HTR-8/SVneo (cell line): ENCODE results near the gene AFF3.
"Not testable (repeated sequence)": the region's sequence is repeated elsewhere in the genome, so short reads cannot be mapped to it uniquely, and the experiment has no call there.

Experiments
- DNase-seq: peaks from one replicate; pipeline ENCODE4 v3.0.0; 2011; ENCODE audit warnings: low spot score, mixed read lengths; ENCODE audit not compliant: insufficient read length
- FAIRE-seq: peaks from 2 replicates; lab custom pipeline; 2011; peaks lifted over from hg19 to GRCh38; lab: Jason Lieb, UNC

AFF3 gene

DNA sequence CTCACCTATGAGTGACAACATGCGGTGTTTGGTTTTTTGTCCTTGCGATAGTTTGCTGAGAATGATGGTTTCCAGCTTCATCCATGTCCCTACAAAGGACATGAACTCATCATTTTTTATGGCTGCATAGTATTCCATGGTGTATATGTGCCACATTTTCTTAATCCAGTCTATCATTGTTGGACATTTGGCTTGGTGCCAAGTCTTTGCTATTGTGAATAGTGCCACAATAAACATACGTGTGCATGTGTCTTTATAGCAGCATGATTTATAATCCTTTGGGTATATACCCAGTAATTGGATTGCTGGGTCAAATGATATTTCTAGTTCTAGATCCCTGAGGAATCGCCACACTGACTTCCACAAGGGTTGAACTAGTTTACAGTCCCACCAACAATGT lies 9.4 kb upstream of the AFF3 start:
- not testable (repeated sequence) for FAIRE-seq

GRCh38 chr2:100151310-100151709 lies 8.9 kb upstream of the AFF3 start:
- FAIRE-seq (no peak), DNase-seq (no peak)

More for the DNA sequence above, 9.4 kb upstream of the AFF3 start:
- DNase-seq: not testable (repeated sequence)

- DNase-seq (no peak), FAIRE-seq (no peak)
These were observed 6.5 kb upstream of the AFF3 start for GRCh38 chr2:100148883-100149282.

GRCh38 chr2:100146657-100146960 lies 4.2 kb upstream of the AFF3 start:
- DNase-seq: no peak
- no peak for FAIRE-seq

DNA sequence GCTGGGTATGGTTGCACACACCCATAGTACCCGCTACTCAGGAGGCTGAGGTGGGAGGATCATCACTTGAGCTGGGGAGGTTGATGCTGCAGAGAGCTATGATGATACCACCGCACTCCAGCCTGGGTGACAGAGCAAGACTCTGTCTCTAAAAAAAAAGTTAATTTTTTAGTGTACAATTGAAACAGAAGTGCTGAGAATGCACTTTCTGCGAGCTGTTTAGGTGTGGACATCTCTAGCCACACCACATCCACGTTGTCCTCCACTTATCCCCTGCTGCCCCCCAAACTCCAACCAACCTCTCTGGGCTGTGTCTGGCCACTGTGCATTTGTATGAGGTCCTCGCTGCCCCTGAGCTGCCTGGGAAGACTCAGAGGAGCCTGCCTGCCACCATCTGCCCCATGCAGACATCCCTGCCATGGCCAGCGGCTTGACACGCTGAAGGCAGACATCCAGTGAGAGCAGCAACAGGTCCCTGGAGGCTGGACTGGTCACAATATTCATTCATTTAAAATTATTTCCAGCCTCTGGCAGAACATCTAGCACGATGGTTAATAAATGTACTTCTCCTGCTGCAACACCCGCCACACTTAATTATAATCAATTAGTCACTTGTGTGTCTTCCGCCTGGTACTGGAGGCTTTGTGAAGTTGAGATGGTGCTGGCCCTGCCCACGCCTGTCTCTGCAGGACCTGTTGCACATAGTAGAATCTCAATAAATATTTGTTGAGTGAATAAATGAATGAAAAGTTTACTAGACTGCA lies 3.7 kb upstream of the AFF3 start:
- FAIRE-seq (no peak), DNase-seq (no peak)

GRCh38 chr2:100143286-100143685 lies 896 bp upstream of the AFF3 start:
- FAIRE-seq (no peak), DNase-seq (no peak)

GRCh38 chr2:100141906-100142305 lies 484 bp downstream of the AFF3 start:
- FAIRE-seq (no peak), DNase-seq (no peak)

DNA sequence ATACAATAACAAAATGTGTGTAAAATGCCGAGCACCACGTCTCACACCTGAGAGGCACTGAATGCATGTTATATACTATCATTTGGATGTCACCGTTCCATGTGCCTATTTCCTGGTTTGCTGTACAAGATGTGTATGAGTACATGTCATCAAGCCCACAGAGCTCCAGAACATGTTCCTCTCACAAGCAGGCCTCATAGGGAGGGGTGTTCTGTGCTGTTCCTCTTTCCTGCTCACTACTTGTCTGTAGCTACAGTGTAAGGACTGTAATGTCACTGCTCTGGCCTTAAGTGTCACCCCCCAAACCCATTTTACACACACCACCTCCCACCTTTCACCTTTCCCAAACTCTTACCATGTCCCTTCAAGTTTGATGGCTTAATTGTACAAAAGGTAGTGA lies 1.8 kb downstream of the AFF3 start:
- DNase-seq (no peak), FAIRE-seq (no peak)

GRCh38 chr2:100137866-100138570 lies 4.4 kb downstream of the AFF3 start:
- FAIRE-seq (no peak), DNase-seq (no peak)

- FAIRE-seq (no peak), DNase-seq (no peak)
These were observed 5.1 kb downstream of the AFF3 start for GRCh38 chr2:100137318-100137717.

GRCh38 chr2:100136310-100136709 lies 6.1 kb downstream of the AFF3 start:
- DNase-seq: no peak

DNA sequence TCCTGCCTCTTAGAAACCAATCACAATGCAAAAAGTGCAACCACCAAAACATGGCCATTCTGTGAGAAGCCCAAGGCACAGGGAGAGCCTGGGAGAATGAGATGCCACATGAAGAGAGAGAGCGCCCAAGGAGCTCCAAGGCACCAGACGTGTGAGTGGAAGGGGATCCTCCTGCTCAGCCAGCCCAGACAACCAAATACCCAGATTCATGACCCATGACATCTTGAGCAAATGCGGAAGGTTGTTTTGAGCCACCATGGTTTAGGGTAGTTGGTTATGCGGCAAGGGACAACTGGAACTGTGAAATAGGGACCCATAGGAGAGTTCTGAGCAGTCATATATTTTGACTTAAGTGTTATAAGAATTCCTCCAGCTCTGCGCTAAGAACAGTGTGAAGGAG lies 7.0 kb downstream of the AFF3 start:
- FAIRE-seq (no peak), DNase-seq (no peak)

More at GRCh38 chr2:100136310-100136709, 6.1 kb downstream of the AFF3 start:
- no peak for FAIRE-seq

- DNase-seq (no peak), FAIRE-seq (no peak)
These were observed 11.6 kb downstream of the AFF3 start for GRCh38 chr2:100130595-100131391.

DNA sequence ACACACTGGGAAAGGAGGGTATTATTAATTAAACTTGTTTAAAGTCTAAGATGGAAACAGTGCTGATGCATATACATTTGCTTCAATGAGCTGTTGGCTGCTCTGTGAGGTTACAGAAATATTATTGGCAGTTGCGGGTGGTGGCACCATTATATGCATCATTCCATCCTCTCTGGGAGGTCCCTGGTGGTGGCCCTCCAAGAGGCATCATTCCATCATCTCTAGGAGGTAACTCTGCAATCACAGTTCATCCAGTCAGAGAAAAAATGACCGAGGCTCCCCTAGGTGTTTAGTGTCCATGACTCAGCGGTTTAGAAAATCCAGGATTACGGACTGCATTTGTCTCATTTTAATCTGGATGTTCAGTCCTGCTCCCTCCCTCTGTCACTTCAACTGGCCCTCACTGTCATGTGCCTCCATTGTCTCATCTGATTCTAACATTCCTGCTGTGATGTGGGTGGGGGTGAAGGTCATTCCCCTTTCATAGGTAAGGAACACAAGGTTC lies 15.4 kb downstream of the AFF3 start:
- DNase-seq: no peak

DNA sequence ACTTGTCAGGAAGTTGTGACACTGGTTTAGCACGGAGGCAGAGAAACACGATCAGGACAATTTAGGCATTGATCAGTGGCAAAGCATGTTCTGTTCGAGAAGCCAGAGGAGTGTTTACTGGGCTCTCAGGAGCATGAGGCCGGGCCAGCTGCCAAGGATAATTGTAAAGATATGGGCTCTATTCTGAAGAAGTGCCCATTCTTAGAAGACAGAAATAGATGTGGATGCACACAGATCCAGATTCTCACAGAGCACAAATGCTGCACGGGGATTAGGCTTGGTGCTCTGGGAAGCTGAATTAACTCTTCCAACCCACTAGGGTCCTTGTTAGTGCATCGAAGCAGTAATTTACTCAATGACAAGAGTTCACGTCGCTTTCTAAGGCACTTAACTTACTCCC lies 16.2 kb downstream of the AFF3 start:
- FAIRE-seq (no peak), DNase-seq (no peak)

More for the DNA sequence above, 15.4 kb downstream of the AFF3 start:
- no peak for FAIRE-seq

- no peak for DNase-seq
- no peak for FAIRE-seq
These were observed 16.8 kb downstream of the AFF3 start for GRCh38 chr2:100125626-100126025.

GRCh38 chr2:100124761-100125160 lies 17.6 kb downstream of the AFF3 start:
- DNase-seq (peak; percentile 41), FAIRE-seq (no peak)

DNA sequence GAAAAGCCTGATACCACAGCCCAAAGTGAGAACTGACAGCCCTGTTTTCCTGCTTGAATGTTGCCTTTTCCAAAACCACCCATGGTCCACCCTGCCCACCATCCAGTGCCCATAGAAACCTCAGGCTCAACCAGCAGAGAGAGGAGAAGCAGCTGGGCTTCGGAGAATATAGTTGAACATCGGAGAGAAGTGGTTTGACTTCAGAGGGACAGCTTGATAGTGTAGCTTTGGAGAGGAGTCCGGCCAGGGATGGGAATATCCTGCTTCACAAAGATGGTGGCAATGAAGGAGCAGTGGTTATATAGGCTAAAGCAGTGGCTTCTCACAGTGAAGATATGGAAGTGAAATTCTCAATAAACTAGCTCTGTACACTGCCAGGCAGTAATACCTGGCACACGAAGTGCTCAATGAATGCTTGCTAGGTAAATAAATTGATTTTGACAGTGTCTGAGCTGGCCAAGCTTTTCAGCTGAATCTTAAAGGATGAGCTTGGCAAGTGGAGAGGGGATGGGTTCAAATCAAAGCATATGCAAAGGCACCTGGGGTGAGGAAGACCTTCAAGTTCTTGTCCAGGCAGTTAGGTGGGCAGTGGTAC lies 21.2 kb downstream of the AFF3 start:
- DNase-seq (no peak), FAIRE-seq (no peak)

DNA sequence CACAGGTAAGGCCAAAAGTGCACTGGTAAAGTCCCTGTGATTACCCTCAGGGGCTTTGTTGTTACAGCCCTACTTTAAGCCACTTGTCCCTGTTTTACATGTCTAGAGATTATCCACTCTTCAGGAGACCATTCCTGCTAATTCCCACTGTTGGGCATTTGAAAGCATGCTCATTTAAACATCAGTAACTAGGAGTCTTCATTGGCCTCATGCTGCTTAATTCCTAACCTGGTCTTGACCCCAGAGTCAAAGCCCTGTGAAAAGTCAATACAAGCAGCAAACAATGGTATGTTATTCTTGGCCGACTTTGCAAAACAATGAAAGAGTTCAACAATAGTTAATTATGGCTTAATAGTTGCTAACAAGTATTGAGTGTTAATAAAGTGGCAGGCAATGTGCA lies 23.2 kb downstream of the AFF3 start:
- no peak for DNase-seq
- FAIRE-seq: peak; percentile 60

DNA sequence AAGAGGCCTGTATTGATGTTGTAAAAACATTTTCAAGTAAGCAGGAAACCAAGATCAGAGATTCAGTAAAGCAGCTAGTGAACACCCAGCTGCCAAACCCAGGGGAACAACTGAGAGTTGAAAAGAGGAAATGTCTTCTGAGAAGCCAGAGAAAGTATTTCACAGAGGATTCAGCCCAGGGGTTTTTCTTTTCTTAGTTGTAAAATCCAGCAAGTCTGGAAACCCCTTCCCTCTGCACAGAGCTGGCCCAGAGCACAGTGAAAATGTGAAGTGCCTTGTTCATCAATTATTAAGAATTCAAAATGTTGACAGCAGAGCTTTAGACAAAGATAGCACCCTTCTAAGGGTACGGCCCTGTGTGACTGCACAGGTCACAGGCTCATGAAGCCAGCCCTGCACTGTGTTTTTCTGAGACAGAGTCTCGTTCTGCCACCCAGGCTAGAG lies 28.4 kb downstream of the AFF3 start:
- DNase-seq (no peak), FAIRE-seq (no peak)
